DND-41 (cell line): ENCODE measurements around the gene UNC79.

Experiments used
- ATAC-seq: fragments of 200-7000 bp; cut with Tn5 transposase; 3 replicates; pipeline ENCODE4 v1.9.1; 2021; ENCODE audit warnings: low read depth; ENCODE audit not compliant: insufficient read depth
- DNase-seq: peaks from one replicate; pipeline ENCODE4 v3.0.0-alpha.2; 2020
- H2AFZ ChIP-seq: 2 replicates; pipeline ENCODE4 v1.6.0; 2012; ENCODE audit warnings: low read depth, low read length
- H3K27ac ChIP-seq: 2 replicates; pipeline ENCODE4 v1.5.1; 2012; ENCODE audit warnings: low read length, inconsistent platforms
- H3K27me3 ChIP-seq: fragments of 200-600 bp; sonication (generic); 2 replicates; pipeline ENCODE4 v1.6.0; 2012; ENCODE audit warnings: low read length, mild to moderate bottlenecking, inconsistent platforms; ENCODE audit not compliant: insufficient read depth, poor library complexity
- H3K36me3 ChIP-seq: 2 replicates; pipeline ENCODE4 v1.5.1; 2012; ENCODE audit warnings: low read length, inconsistent platforms; ENCODE audit not compliant: insufficient read depth
- H3K4me1 ChIP-seq: 2 replicates; pipeline ENCODE4 v1.5.1; 2012; ENCODE audit warnings: mild to moderate bottlenecking, low read length; ENCODE audit not compliant: insufficient read depth
- H3K4me2 ChIP-seq: 2 replicates; pipeline ENCODE4 v1.6.0; 2012; ENCODE audit warnings: mild to moderate bottlenecking, moderate library complexity, low read length, inconsistent platforms; ENCODE audit not compliant: insufficient read depth
- H3K4me3 ChIP-seq, 2 experiments: fragments of 200-600 bp in 1 of 2; shearing (Covaris generic) in 1 of 2; 2 replicates each; pipeline ENCODE4 v1.5.1; 2012 to 2016; ENCODE audit warnings: inconsistent platforms in 2 of 2, low read length in 2 of 2, mild to moderate bottlenecking in 2 of 2, low read depth in 1 of 2, moderate library complexity in 1 of 2
- H3K79me2 ChIP-seq: 2 replicates; pipeline ENCODE4 v1.6.0; 2012; ENCODE audit warnings: low read length, inconsistent platforms; ENCODE audit not compliant: insufficient read depth
- H3K9ac ChIP-seq: 2 replicates; pipeline ENCODE4 v1.6.0; 2012; ENCODE audit warnings: low read depth, mild to moderate bottlenecking, inconsistent platforms, low read length, moderate library complexity
- H3K9me3 ChIP-seq: 2 replicates; pipeline ENCODE4 v1.5.1; 2012; ENCODE audit warnings: low read length, moderate library complexity, mild to moderate bottlenecking, inconsistent platforms; ENCODE audit not compliant: insufficient read depth, severe bottlenecking
- H4K20me1 ChIP-seq: 2 replicates; pipeline ENCODE4 v1.6.0; 2012; ENCODE audit warnings: low read length; ENCODE audit not compliant: insufficient read depth
- EZH2 ChIP-seq: IDR thresholded peaks from 3 replicates; pipeline ENCODE4 v1.6.1; 2012; ENCODE audit warnings: borderline replicate concordance, low read depth, mild to moderate bottlenecking, moderate library complexity, low read length, inconsistent platforms; ENCODE audit not compliant: severe bottlenecking
- TF ChIP-seq, protein P1 (sequence below): IDR thresholded peaks from 2 replicates; pipeline ENCODE4 v1.5.1; 2012; ENCODE audit warnings: borderline replicate concordance, low read length, moderate library complexity, mild to moderate bottlenecking; ENCODE audit not compliant: poor library complexity, severe bottlenecking; ENCODE audit errors: extremely low read depth

UNC79 gene

DNA sequence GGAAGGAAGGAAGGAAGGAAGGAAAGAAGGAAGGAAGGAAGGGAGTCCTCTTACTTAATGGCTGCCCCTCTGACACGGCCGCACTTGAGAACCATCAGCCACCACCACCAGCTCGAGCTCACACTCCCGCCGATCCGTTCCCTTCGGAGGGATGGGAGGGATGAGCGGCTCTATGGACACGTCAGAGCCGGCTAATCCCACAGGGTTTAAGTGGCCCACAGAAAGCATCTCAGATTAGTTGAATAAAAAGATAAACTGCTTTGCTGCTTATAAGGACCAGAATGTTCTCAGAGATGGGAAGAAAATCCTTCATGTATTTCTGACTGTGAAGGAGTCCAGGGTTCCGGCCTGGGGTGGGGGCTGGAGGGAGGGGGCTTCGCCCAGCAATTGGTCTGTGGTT lies 326.5 kb downstream of the UNC79 start:
- ATAC-seq: no peak
- TF ChIP-seq EZH2: no peak
- TF ChIP-seq, protein P1, sequence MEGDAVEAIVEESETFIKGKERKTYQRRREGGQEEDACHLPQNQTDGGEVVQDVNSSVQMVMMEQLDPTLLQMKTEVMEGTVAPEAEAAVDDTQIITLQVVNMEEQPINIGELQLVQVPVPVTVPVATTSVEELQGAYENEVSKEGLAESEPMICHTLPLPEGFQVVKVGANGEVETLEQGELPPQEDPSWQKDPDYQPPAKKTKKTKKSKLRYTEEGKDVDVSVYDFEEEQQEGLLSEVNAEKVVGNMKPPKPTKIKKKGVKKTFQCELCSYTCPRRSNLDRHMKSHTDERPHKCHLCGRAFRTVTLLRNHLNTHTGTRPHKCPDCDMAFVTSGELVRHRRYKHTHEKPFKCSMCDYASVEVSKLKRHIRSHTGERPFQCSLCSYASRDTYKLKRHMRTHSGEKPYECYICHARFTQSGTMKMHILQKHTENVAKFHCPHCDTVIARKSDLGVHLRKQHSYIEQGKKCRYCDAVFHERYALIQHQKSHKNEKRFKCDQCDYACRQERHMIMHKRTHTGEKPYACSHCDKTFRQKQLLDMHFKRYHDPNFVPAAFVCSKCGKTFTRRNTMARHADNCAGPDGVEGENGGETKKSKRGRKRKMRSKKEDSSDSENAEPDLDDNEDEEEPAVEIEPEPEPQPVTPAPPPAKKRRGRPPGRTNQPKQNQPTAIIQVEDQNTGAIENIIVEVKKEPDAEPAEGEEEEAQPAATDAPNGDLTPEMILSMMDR: no peak

More for the DNA sequence above, 326.5 kb downstream of the UNC79 start:
- no peaks in the 10 kb centered on the region for H3K79me2 ChIP-seq
- H3K4me3 ChIP-seq: no peak overlapping the region
- H4K20me1 ChIP-seq: no peaks in the 10 kb centered on the region
- H3K4me2 ChIP-seq: no peak overlapping the region
- no peaks in the 10 kb centered on the region for H3K27me3 ChIP-seq
- H3K4me1 ChIP-seq: no peaks in the 10 kb centered on the region
- H2AFZ ChIP-seq: no peak overlapping the region
- H3K9ac ChIP-seq: no peak overlapping the region
- no peak for DNase-seq
- no peaks in the 10 kb centered on the region for H3K9me3 ChIP-seq
- H3K27ac ChIP-seq: no peak overlapping the region
- no peaks in the 10 kb centered on the region for H3K36me3 ChIP-seq
